Heart right ventricle (tissue), 16 donors: ENCODE results near the gene NAXD. TPM values are rescaled to one million over a fixed set of nuclear protein-coding genes. Genes with fewer than 3 reads are reported as not detected.
"Not testable (repeated sequence)": the region's sequence is repeated elsewhere in the genome, so short reads cannot be mapped to it uniquely, and the experiment has no call there.

Experiments used
- ATAC-seq, 8 donors: fragments of 200-7000 bp; cut with Tn5 transposase; one replicate each; pipeline ENCODE4 v1.9.1; 2020; ENCODE audit warnings: mild to moderate bottlenecking in 8 of 8, moderate library complexity in 8 of 8, moderate number of reproducible peaks in 1 of 8
- DNase-seq, 2 donors: peaks; one replicate each; pipeline ENCODE4 v3.0.0-alpha.2; 2020
- H3K27ac ChIP-seq, 10 donors: fragments of 200-600 bp; sonication (generic) in 2 of 10; one replicate each; pipeline versions ENCODE4 v1.5.0 to v1.8.0; 2020 to 2022; ENCODE audit warnings: mild to moderate bottlenecking in 3 of 10
- H3K27me3 ChIP-seq, 7 donors: fragments of 200-600 bp; one replicate each; pipeline ENCODE4 v1.8.0; 2021 to 2022; ENCODE audit warnings: mild to moderate bottlenecking in 2 of 7
- H3K36me3 ChIP-seq, 9 donors: fragments of 200-600 bp; sonication (generic) in 1 of 9; one replicate each; pipeline versions ENCODE4 v1.5.0 to v1.8.0; 2020 to 2022; ENCODE audit warnings: mild to moderate bottlenecking in 2 of 9
- H3K4me1 ChIP-seq, 9 donors: fragments of 200-600 bp; sonication (generic) in 1 of 9; one replicate each; pipeline versions ENCODE4 v1.5.0 to v1.8.0; 2020 to 2022; ENCODE audit warnings: mild to moderate bottlenecking in 4 of 9
- H3K4me3 ChIP-seq, 10 donors: fragments of 200-600 bp; sonication (generic) in 2 of 10; one replicate each; pipeline versions ENCODE4 v1.5.0 to v1.8.0; 2020 to 2022; ENCODE audit warnings: mild to moderate bottlenecking in 7 of 10, moderate library complexity in 2 of 10
- H3K9me3 ChIP-seq, 11 donors: fragments of 200-600 bp in 10 of 11; sonication (generic) in 2 of 11; one replicate each; pipeline versions ENCODE4 v1.5.0 to v1.8.0; 2013 to 2022; ENCODE audit warnings: mild to moderate bottlenecking in 2 of 11, control low read depth in 1 of 11, moderate library complexity in 1 of 11
- WGBS, 2 donors: extraction: QIAGEN DNeasy Blood & Tissue Kit; methylation state at CpG; one replicate each; pipeline ENCODE4 v1.1.7; 2013; ENCODE audit warnings: inconsistent platforms in 1 of 2; 5-methylcytosine and 5-hydroxymethylcytosine counted together
- intact Hi-C, 10 donors: fragments of 100-400 bp; cut with DNase I; formaldehyde crosslinking; loops; one replicate each; pipeline versions ENCODE4 v1.11.1 to v1.14.2; 2022
- polyA plus RNA-seq, 2 donors: library from polyadenylated mRNA; stranded (reverse); fragments of 200-250 nt; gene quantifications; one replicate each; pipeline ENCODE4 v1.2.3, GENCODE V29; 2013
- total RNA-seq, 10 donors: library from RNA; stranded (reverse); fragmentation: NEBNext Ultra II Directional in 3 of 10; extraction: Animal tissue kit (Norgen Biotek cat#: 25700) in 3 of 10; gene quantifications; one replicate each; pipeline versions ENCODE4 v1.2.1 to v1.2.4, GENCODE V29; 2021 to 2023
- TF ChIP-seq, protein P1 (sequence below), 9 donors: fragments of 200-600 bp; sonication (generic) in 2 of 9; IDR thresholded peaks; one replicate each; pipeline versions ENCODE4 v1.5.0 to v1.8.0; 2021 to 2022; ENCODE audit warnings: antibody characterized with exemption in 9 of 9, mild to moderate bottlenecking in 5 of 9, moderate library complexity in 1 of 9
- donor health status: Arrhythmogenic right ventricular cardiomyopathy.
- donor health status: ischemic (EF 13 %, LVEDD 7.1; RV severe dilation, severe dysfunction).
- donor health status: healthy with polysubstance abuse.
- donor health status: DM: no; HTN: yes; CAD: no.
- donor health status: DM: no; HTN: no; CAD: no.
- donor health status: ischemic (EF 25% LVEDD 6.9; RV normal size, moderate dysfunction).
- donor health status: ischemic (EF 25% LVEDD 5.7; RV mildly dilated, moderate dysfunction).
- donor health status: healthy.
- donor health status: DM: yes; HTN: yes; CAD: no.
- donor health status: Ischemic cardiomyopathy.
- donor health status: ischemic (EF 35%, LVEDD 5.7; RV mildly dilated, moderate dysfunction).
- donor health status: nonischemic (EF 11% LVEDD 7.7; RV severe dilation, severe dysfunction).
- donor health status: DM: yes; HTN: yes; CAD: no.
- donor health status: PGD.
- donor health status: ischemic (EF 29% LVEDD 5.4; RV normal size, mild dysfunction).
- donor health status: nonischemic (EF 23%, LVEDD 6.1; RV moderate dilation, normal function).

The NAXD gene
- total and polyA plus RNA-seq, 12 donors, result 22.1 to 43.4 (median 27.8) TPM

DNA sequence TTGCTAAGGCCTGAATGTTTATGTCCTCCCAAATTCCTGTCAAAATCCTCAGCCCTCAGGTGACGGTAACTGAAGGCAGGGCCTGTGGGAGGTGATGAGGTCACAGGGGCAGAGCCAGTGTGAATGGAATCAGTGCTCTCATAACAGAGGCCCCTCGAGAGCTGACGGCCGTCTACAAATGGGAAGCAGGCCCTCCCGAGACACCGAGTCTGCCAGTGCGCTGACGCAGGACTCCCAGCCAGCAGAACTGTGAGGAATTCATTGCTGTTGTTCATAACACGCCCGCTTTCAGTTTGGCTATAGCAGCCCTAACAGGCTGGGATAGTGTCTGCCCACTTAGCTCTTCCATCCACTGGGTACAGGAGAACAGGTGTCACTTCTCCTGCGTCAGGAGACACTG is 49.3 kb downstream of the NAXD start:
- Histone ChIP-seq H3K27me3 (no peaks in the 10 kb centered on the region), H3K9me3 (peaks cover 0 to 16% (median 3%) of the 10 kb centered on the region in 11 donors), H3K4me1 (peaks cover 0 to 29% (median 0%) of the 10 kb centered on the region in 9 donors), H3K36me3 (peaks cover 0 to 96% (median 43%) of the 10 kb centered on the region in 9 donors), H3K27ac (peak overlapping the region in 1 of 10 donors; percentile 77), H3K4me3 (peak overlapping the region in 1 of 10 donors; percentile 12)
- peak in 2 of 8 donors; percentile 19 to 22 for ATAC-seq
- intact Hi-C loops, result no loop called here
- DNase-seq, result no peak
- 85 to 89% methylated on average over 11 of the region's 11 CpGs for WGBS, 2 donors
- TF ChIP-seq, protein P1, sequence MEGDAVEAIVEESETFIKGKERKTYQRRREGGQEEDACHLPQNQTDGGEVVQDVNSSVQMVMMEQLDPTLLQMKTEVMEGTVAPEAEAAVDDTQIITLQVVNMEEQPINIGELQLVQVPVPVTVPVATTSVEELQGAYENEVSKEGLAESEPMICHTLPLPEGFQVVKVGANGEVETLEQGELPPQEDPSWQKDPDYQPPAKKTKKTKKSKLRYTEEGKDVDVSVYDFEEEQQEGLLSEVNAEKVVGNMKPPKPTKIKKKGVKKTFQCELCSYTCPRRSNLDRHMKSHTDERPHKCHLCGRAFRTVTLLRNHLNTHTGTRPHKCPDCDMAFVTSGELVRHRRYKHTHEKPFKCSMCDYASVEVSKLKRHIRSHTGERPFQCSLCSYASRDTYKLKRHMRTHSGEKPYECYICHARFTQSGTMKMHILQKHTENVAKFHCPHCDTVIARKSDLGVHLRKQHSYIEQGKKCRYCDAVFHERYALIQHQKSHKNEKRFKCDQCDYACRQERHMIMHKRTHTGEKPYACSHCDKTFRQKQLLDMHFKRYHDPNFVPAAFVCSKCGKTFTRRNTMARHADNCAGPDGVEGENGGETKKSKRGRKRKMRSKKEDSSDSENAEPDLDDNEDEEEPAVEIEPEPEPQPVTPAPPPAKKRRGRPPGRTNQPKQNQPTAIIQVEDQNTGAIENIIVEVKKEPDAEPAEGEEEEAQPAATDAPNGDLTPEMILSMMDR (IDR thresholded peaks at IDR 0.05), result no peak

DNA sequence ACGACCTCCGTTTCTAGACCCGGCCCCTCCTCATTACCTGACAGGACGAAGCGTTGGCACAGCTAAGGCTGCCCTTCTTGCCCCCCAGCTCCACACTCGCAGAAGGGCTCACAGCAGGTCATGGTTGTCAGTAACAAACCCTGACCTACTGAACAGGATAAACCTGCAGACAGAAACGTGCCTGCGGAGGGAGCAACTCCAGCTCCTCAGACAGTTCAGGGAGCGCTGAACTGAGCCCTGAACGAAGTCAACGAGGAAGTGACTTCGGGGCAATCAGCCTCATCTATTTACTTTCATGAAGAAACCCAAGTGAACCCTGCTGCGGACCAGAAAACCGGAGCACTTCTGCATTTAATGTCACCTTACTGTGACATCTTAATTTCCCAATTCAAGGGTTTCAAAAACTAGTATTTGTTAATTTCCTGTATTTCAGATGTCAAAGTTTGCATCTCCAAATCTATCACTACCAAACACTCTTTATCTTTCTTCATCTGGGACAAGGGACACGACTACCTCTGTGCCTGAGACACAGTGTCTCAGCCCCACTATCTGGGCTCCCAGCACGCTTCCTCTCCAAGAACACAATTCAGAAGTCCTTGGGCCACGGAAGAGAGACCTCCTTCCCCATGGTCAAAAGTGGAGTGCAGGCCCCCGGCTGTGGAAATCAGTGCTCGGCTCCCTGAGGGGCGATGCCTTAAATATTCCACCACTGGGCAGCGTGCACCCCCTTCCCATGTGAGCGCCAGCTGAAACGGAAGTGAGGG is 50.3 kb downstream of the NAXD start:
- peaks cover 0 to 96% (median 42%) of the 10 kb centered on the region in 9 donors for H3K36me3 ChIP-seq
- ATAC-seq (peak in 2 of 8 donors; percentile 39 to 61), DNase-seq (no peak)
- peaks cover 0 to 12% (median 0%) of the 10 kb centered on the region in 11 donors for H3K9me3 ChIP-seq
- intact Hi-C loops, result no loop called here
- H3K4me3 ChIP-seq, result peak overlapping the region in 1 of 10 donors; percentile 12
- 87 to 90% methylated on average over 23 of the region's 23 CpGs for WGBS, 2 donors
- TF ChIP-seq, protein P1 (IDR thresholded peaks at IDR 0.05), result no peak
- peak overlapping the region in 2 of 10 donors; percentile 44 to 77 for H3K27ac ChIP-seq
- H3K4me1 ChIP-seq, result peaks cover 0 to 29% (median 0%) of the 10 kb centered on the region in 9 donors
- no peaks in the 10 kb centered on the region for H3K27me3 ChIP-seq

DNA sequence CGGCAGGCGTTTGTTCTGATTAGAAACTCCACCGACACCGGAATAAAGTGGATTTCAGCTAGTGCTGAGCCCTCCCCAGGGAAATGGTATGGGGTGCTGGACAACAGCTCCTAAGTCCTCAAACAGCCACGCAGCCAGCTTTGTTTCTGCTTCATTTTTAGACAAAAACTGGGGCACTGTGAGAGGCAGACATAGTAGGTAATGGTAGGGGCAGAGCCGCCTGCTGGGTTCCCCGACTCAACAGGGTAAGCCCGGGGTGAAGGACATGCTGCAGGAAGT is 50.8 kb downstream of the NAXD start:
- 88 to 89% methylated on average over 8 of the region's 8 CpGs for WGBS, 2 donors
- ATAC-seq, result no peak
- no peak overlapping the region for H3K4me3 ChIP-seq
- H3K9me3 ChIP-seq, result peaks cover 0 to 9% (median 0%) of the 10 kb centered on the region in 11 donors
- peak overlapping the region in 2 of 10 donors; percentile 44 to 77 for H3K27ac ChIP-seq
- intact Hi-C loops, result no loop called here
- H3K4me1 ChIP-seq, result peaks cover 0 to 29% (median 0%) of the 10 kb centered on the region in 9 donors
- peaks cover 0 to 96% (median 38%) of the 10 kb centered on the region in 9 donors for H3K36me3 ChIP-seq
- TF ChIP-seq, protein P1 (IDR thresholded peaks at IDR 0.05), result no peak
- DNase-seq, result no peak
- no peaks in the 10 kb centered on the region for H3K27me3 ChIP-seq

DNA sequence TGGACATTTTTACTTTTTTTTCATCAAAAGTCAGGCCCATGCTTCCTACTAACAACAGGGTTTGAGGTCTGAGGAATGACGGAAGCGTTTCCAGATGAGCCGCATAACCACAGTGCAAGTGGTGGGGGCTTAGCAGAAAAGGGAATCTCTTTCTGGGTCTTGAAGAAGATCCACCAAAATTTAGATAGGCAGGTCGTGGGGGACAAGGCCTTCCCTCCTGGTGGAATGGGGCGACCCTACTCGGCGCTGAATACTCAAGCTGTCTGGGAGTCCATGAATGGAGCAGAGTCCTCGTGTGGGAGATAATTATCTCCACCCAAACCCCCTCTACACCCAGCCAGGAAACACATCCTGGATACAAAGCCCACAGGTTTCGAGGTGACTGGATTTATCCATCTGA is 53.7 kb downstream of the NAXD start:
- H3K36me3 ChIP-seq, result peaks cover 0 to 72% (median 26%) of the 10 kb centered on the region in 9 donors
- no peak overlapping the region for H3K27ac ChIP-seq
- H3K4me1 ChIP-seq, result peaks cover 0 to 20% (median 0%) of the 10 kb centered on the region in 9 donors
- H3K27me3 ChIP-seq, result no peaks in the 10 kb centered on the region
- intact Hi-C loops, result no loop called here
- ATAC-seq (no peak), DNase-seq (no peak)
- 91 to 92% methylated on average over 9 of the region's 9 CpGs for WGBS, 2 donors
- TF ChIP-seq, protein P1 (IDR thresholded peaks at IDR 0.05), result no peak
- no peak overlapping the region for H3K4me3 ChIP-seq
- H3K9me3 ChIP-seq, result peaks cover 0 to 12% (median 0%) of the 10 kb centered on the region in 11 donors

DNA sequence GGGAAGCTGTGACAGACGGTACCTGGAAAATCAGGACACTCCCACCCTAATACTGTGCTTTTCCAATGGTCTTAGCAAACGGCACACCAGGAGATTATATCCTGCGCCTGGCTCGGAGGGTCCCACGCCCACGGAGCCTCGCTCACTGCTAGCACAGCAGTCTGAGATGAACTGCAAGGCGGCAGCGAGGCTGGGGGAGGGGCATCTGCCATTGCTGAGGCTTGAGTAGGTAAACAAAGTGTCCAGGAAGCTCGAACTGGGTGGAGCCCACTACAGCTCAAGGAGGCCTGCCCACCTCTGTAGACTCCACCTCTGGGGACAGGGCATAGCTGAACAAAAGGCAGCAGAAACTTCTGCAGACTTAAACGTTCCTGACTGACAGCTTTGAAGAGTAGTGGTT is 54.5 kb downstream of the NAXD start:
- DNase-seq, H3K4me3 ChIP-seq, intact Hi-C loops, ATAC-seq, H3K27ac ChIP-seq, H3K27me3 ChIP-seq: not testable (repeated sequence)
- H3K4me1 ChIP-seq, result peaks cover 0 to 19% (median 0%) of the 10 kb centered on the region in 9 donors
- peaks cover 0 to 64% (median 27%) of the 10 kb centered on the region in 9 donors for H3K36me3 ChIP-seq
- 97 to 98% methylated on average over 11 of the region's 11 CpGs for WGBS, 2 donors
- H3K9me3 ChIP-seq, result peaks cover 0 to 18% (median 0%) of the 10 kb centered on the region in 11 donors
